ENCODE results near the gene NCL.
"Not testable (repeated sequence)": the region's sequence is repeated elsewhere in the genome, so short reads cannot be mapped to it uniquely, and the experiment has no call there.

Gene NCL

GRCh38 chr2:231410293-231411004 is 53.8 kb downstream of the NCL start:
- no peak overlapping the region for H3K27ac ChIP-seq
- TF ChIP-seq ZFX (IDR thresholded peaks at IDR 0.05) (no peak), CTCF (conservative IDR thresholded peaks at IDR 0.05) (peak; percentile 40)

- TF ChIP-seq CTCF (conservative IDR thresholded peaks at IDR 0.05) (no peak), ZFX (IDR thresholded peaks at IDR 0.05) (no peak)
- H3K27ac ChIP-seq, result no peak overlapping the region
Measured at GRCh38 chr2:231409776-231410175, 54.5 kb downstream of the NCL start.

GRCh38 chr2:231408304-231408703 is 56.0 kb downstream of the NCL start:
- 0 out of 2 replicates have a peak, but pooled peaks have one; percentile 8 for TF ChIP-seq CTCF (conservative IDR thresholded peaks at IDR 0.05)

GRCh38 chr2:231407686-231408085 is 56.6 kb downstream of the NCL start:
- H3K27ac ChIP-seq, result not testable (repeated sequence)

More at GRCh38 chr2:231408304-231408703, 56.0 kb downstream of the NCL start:
- H3K27ac ChIP-seq, result not testable (repeated sequence)

- TF ChIP-seq CTCF (conservative IDR thresholded peaks at IDR 0.05), result peak; percentile 83
- not testable (repeated sequence) for H3K27ac ChIP-seq
Measured at GRCh38 chr2:231405601-231406367, 58.5 kb downstream of the NCL start.

- not testable (repeated sequence) for H3K27ac ChIP-seq
Measured at GRCh38 chr2:231404183-231404578, 60.1 kb downstream of the NCL start.

Measured in C4-2B (cell line).